HEK293 (cell line): ENCODE data around the gene PTGER3.
"Not testable (repeated sequence)": the region's sequence is repeated elsewhere in the genome, so short reads cannot be mapped to it uniquely, and the experiment has no call there.

Experiments used
- CTCF ChIA-PET: fragments of 350-600 bp; formaldehyde crosslinking; extraction: SDS; loops from one replicate; lab custom pipeline; 2021; ENCODE audit warnings: antibody characterized with exemption; lab: Yijun Ruan, JAX
- POLR2A ChIA-PET: fragments of 300-600 bp; formaldehyde crosslinking; extraction: SDS; loops from one replicate; lab custom pipeline; 2020; ENCODE audit warnings: antibody characterized with exemption, inconsistent platforms; lab: Yijun Ruan, JAX
- H3K27ac ChIP-seq: fragments of 200-500 bp; sonication (Bioruptor generic); 2 replicates; pipeline ENCODE4 v1.5.1; 2014; ENCODE audit warnings: low read depth, low read length, control low read depth, inconsistent platforms; ENCODE audit errors: extremely low read depth
- H3K36me3 ChIP-seq, 2 experiments: fragments of 200-500 bp in 1 of 2; sonication (Bioruptor generic) in 1 of 2; 1 replicate in 1 of 2; 2 replicates in 1 of 2; pipeline ENCODE4 v1.5.1; 2014 to 2017; ENCODE audit warnings: inconsistent platforms in 2 of 2, low read length in 2 of 2; ENCODE audit not compliant: control insufficient read depth in 2 of 2, insufficient read depth in 1 of 2
- H3K4me1 ChIP-seq: fragments of 200-500 bp; sonication (Bioruptor generic); 2 replicates; pipeline ENCODE4 v1.5.1; 2014; ENCODE audit warnings: mild to moderate bottlenecking, low read length, inconsistent platforms; ENCODE audit not compliant: control insufficient read depth, insufficient read depth
- H3K4me3 ChIP-seq: 2 replicates; pipeline ENCODE4 v1.5.1; 2011; ENCODE audit warnings: low read depth, mild to moderate bottlenecking, control low read depth, low read length, moderate library complexity
- H3K9me3 ChIP-seq: fragments of 200-500 bp; sonication (Bioruptor generic); 2 replicates; pipeline ENCODE4 v1.5.1; 2014; ENCODE audit warnings: low read depth, low read length, inconsistent platforms; ENCODE audit not compliant: control insufficient read depth, insufficient read depth
- KLF9 ChIP-seq: fragments of 450-650 bp; formaldehyde crosslinking; IDR thresholded peaks from 2 replicates; pipeline ENCODE4 v1.5.1; 2016; ENCODE audit warnings: missing biosample characterization, missing genetic modification characterization, low read depth
- MZF1 ChIP-seq: fragments of 450-650 bp; formaldehyde crosslinking; IDR thresholded peaks from 2 replicates; pipeline ENCODE4 v1.5.1; 2017; ENCODE audit warnings: missing biosample characterization, missing genetic modification characterization, borderline replicate concordance
- SP3 ChIP-seq: fragments of 450-650 bp; formaldehyde crosslinking; IDR thresholded peaks from 2 replicates; pipeline ENCODE4 v1.5.1; 2016; ENCODE audit warnings: missing biosample characterization, missing genetic modification characterization
- YY1 ChIP-seq: fragments of 450-650 bp; formaldehyde crosslinking; IDR thresholded peaks from 2 replicates; pipeline ENCODE4 v1.5.1; 2018; ENCODE audit warnings: missing biosample characterization, missing genetic modification characterization
- ZNF121 ChIP-seq: fragments of 450-650 bp; formaldehyde crosslinking; IDR thresholded peaks from 2 replicates; pipeline ENCODE4 v1.5.1; 2016; ENCODE audit warnings: missing biosample characterization, missing genetic modification characterization
- ZNF157 ChIP-seq: fragments of 450-650 bp; formaldehyde crosslinking; IDR thresholded peaks from 2 replicates; pipeline ENCODE4 v1.5.1; 2016; ENCODE audit warnings: missing biosample characterization, missing genetic modification characterization
- ZNF202 ChIP-seq: fragments of 450-650 bp; formaldehyde crosslinking; IDR thresholded peaks from 2 replicates; pipeline ENCODE4 v1.5.1; 2016; ENCODE audit warnings: missing biosample characterization, missing genetic modification characterization, borderline replicate concordance
- ZNF433 ChIP-seq: fragments of 450-650 bp; formaldehyde crosslinking; IDR thresholded peaks from 2 replicates; pipeline ENCODE4 v1.5.1; 2016; ENCODE audit warnings: missing biosample characterization, missing genetic modification characterization, low read depth
- ZNF501 ChIP-seq: fragments of 450-650 bp; formaldehyde crosslinking; IDR thresholded peaks from 2 replicates; pipeline ENCODE4 v1.5.1; 2016; ENCODE audit warnings: missing biosample characterization, missing genetic modification characterization
- ZNF521 ChIP-seq: fragments of 450-650 bp; formaldehyde crosslinking; IDR thresholded peaks from 2 replicates; pipeline ENCODE4 v1.5.1; 2017; ENCODE audit warnings: missing biosample characterization, mild to moderate bottlenecking, missing genetic modification characterization
- ZNF660 ChIP-seq: fragments of 450-650 bp; IDR thresholded peaks from 2 replicates; pipeline ENCODE4 v1.5.1; 2018; ENCODE audit warnings: missing biosample characterization, mild to moderate bottlenecking, missing genetic modification characterization
- ZNF76 ChIP-seq: fragments of 450-650 bp; formaldehyde crosslinking; IDR thresholded peaks from 2 replicates; pipeline ENCODE4; 2016; ENCODE audit warnings: low read depth, missing biosample characterization, missing genetic modification characterization, borderline replicate concordance
- ZNF768 ChIP-seq: fragments of 450-650 bp; formaldehyde crosslinking; IDR thresholded peaks from 2 replicates; pipeline ENCODE4 v1.5.1; 2018; ENCODE audit warnings: missing biosample characterization, mild to moderate bottlenecking, missing genetic modification characterization
- ZNF843 ChIP-seq: fragments of 450-650 bp; formaldehyde crosslinking; IDR thresholded peaks from 2 replicates; pipeline ENCODE4 v1.5.1; 2016; ENCODE audit warnings: missing biosample characterization, missing genetic modification characterization
- ZXDB ChIP-seq: fragments of 450-650 bp; formaldehyde crosslinking; IDR thresholded peaks from 2 replicates; pipeline ENCODE4 v1.5.1; 2016; ENCODE audit warnings: missing biosample characterization, missing genetic modification characterization
- TF ChIP-seq, protein P1 (sequence below): fragments of 450-650 bp; formaldehyde crosslinking; optimal IDR thresholded peaks from 2 replicates; pipeline ENCODE3; 2016; ENCODE audit warnings: missing biosample characterization, mild to moderate bottlenecking, missing genetic modification characterization
- TF ChIP-seq, protein P2 (sequence below): fragments of 450-650 bp; formaldehyde crosslinking; IDR thresholded peaks from 2 replicates; pipeline ENCODE4 v1.5.0; 2017; ENCODE audit warnings: missing biosample characterization, missing genetic modification characterization, borderline replicate concordance
- TF ChIP-seq, protein P3 (sequence below): fragments of 450-650 bp; formaldehyde crosslinking; IDR thresholded peaks from 2 replicates; pipeline ENCODE4 v1.5.1; 2016; ENCODE audit warnings: missing biosample characterization, missing genetic modification characterization

The PTGER3 gene

DNA sequence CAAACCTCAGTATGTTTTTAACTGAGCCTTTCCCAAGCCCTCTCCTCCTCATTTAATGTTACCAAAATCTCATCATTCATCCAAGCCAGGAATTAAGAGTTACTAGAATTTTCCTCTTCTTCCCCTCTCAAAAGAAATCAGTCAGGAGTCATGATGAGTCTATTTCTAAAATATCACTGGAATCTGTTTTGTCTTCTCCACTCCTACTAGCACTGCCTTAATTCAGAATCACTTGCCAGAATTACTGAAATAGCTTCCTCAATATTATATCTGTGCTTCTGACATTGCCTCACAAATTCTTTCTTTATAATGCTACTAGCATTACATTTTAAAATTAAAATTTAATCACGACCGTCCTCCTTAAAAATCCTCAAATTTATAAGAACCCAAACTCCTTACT is 106.1 kb downstream of the PTGER3 start:
- TF ChIP-seq ZNF121 (tag by site-specific recombination) = no peak
- TF ChIP-seq, protein P1, sequence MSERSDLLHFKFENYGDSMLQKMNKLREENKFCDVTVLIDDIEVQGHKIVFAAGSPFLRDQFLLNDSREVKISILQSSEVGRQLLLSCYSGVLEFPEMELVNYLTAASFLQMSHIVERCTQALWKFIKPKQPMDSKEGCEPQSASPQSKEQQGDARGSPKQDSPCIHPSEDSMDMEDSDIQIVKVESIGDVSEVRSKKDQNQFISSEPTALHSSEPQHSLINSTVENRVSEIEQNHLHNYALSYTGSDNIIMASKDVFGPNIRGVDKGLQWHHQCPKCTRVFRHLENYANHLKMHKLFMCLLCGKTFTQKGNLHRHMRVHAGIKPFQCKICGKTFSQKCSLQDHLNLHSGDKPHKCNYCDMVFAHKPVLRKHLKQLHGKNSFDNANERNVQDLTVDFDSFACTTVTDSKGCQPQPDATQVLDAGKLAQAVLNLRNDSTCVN (tag by site-specific recombination) = no peak
- TF ChIP-seq ZNF76 = no peak
- TF ChIP-seq, protein P2, sequence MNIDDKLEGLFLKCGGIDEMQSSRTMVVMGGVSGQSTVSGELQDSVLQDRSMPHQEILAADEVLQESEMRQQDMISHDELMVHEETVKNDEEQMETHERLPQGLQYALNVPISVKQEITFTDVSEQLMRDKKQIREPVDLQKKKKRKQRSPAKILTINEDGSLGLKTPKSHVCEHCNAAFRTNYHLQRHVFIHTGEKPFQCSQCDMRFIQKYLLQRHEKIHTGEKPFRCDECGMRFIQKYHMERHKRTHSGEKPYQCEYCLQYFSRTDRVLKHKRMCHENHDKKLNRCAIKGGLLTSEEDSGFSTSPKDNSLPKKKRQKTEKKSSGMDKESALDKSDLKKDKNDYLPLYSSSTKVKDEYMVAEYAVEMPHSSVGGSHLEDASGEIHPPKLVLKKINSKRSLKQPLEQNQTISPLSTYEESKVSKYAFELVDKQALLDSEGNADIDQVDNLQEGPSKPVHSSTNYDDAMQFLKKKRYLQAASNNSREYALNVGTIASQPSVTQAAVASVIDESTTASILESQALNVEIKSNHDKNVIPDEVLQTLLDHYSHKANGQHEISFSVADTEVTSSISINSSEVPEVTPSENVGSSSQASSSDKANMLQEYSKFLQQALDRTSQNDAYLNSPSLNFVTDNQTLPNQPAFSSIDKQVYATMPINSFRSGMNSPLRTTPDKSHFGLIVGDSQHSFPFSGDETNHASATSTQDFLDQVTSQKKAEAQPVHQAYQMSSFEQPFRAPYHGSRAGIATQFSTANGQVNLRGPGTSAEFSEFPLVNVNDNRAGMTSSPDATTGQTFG (tag by site-specific recombination) = no peak
- no peak for TF ChIP-seq ZNF202 (tag by site-specific recombination)
- no peak for TF ChIP-seq YY1 (tag by site-specific recombination)
- TF ChIP-seq SP3 = no peak
- TF ChIP-seq MZF1 (tag by site-specific recombination) = no peak
- no peak for TF ChIP-seq KLF9 (tag by site-specific recombination)
- TF ChIP-seq, protein P3, sequence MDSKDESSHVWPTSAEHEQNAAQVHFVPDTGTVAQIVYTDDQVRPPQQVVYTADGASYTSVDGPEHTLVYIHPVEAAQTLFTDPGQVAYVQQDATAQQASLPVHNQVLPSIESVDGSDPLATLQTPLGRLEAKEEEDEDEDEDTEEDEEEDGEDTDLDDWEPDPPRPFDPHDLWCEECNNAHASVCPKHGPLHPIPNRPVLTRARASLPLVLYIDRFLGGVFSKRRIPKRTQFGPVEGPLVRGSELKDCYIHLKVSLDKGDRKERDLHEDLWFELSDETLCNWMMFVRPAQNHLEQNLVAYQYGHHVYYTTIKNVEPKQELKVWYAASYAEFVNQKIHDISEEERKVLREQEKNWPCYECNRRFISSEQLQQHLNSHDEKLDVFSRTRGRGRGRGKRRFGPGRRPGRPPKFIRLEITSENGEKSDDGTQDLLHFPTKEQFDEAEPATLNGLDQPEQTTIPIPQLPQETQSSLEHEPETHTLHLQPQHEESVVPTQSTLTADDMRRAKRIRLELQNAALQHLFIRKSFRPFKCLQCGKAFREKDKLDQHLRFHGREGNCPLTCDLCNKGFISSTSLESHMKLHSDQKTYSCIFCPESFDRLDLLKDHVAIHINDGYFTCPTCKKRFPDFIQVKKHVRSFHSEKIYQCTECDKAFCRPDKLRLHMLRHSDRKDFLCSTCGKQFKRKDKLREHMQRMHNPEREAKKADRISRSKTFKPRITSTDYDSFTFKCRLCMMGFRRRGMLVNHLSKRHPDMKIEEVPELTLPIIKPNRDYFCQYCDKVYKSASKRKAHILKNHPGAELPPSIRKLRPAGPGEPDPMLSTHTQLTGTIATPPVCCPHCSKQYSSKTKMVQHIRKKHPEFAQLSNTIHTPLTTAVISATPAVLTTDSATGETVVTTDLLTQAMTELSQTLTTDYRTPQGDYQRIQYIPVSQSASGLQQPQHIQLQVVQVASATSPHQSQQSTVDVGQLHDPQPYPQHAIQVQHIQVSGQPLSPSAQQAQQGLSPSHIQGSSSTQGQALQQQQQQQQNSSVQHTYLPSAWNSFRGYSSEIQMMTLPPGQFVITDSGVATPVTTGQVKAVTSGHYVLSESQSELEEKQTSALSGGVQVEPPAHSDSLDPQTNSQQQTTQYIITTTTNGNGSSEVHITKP (tag by site-specific recombination) = no peak
- no peak for TF ChIP-seq ZNF768 (tag by site-specific recombination)
- TF ChIP-seq ZNF660 (tag by site-specific recombination) = no peak
- TF ChIP-seq ZNF433 (tag by site-specific recombination) = no peak
- no peak for TF ChIP-seq ZNF521 (tag by site-specific recombination)
- TF ChIP-seq ZXDB (tag by site-specific recombination) = no peak
- no peak for TF ChIP-seq ZNF843 (tag by site-specific recombination)
- TF ChIP-seq ZNF501 = no peak
- TF ChIP-seq ZNF157 = no peak
- TF ChIP-seq, all 188 proteins: peak for 0
- H3K9me3 ChIP-seq = no peaks in the 10 kb centered on the region
- H3K4me3 ChIP-seq = no peak overlapping the region
- POLR2A ChIA-PET = no interaction called here
- H3K27ac ChIP-seq = no peak overlapping the region
- CTCF ChIA-PET = no interaction called here
- H3K36me3 ChIP-seq = no peaks in the 10 kb centered on the region
- H3K4me1 ChIP-seq = no peaks in the 10 kb centered on the region

DNA sequence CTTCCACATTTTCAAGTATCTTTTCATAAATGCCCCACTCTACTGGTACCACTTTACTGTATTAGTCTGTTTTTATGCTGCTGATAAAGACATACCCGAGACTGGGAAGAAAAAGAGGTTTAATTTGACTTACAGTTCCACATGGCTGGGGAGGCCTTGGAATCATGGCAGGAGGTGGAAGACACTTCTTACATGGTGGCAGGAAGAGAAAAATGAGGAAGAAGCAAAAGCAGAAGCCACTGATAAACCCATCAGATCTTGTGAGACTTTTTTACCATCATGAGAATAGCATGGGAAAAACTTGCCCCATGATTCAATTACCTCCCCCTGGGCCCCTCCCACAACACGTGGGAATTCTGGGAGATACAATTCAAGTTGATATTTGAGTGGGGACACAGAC is 107.2 kb downstream of the PTGER3 start:
- H3K4me1 ChIP-seq, POLR2A ChIA-PET, CTCF ChIA-PET, H3K36me3 ChIP-seq, H3K4me3 ChIP-seq, H3K9me3 ChIP-seq, H3K27ac ChIP-seq: not testable (repeated sequence)
